Measurements from ENCODE around the gene MTX3.

DNA sequence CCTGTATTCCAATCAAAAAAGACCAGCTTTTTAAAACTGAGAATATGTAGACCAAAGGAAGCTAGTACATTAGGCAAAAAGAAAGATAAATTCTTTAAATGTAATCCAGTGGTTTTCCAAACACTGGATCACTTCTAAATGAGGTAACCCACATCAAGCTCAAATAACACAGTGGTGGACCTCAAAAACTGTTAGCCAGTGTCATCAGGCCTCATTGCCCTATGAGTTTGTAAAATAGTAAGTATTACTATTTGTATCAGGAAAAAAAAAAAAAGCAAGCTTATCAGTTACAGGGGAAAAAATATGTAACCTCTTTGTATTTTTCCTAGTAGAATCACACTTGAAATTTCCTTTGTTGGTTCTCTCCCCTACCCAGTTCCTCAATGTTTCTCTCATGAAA, 6.7 kb downstream of the MTX3 start:
- TF ChIP-seq EP300 (IDR thresholded peaks at IDR 0.05; ENCODE audit: low read depth) = no peak
- TF ChIP-seq, protein P1, sequence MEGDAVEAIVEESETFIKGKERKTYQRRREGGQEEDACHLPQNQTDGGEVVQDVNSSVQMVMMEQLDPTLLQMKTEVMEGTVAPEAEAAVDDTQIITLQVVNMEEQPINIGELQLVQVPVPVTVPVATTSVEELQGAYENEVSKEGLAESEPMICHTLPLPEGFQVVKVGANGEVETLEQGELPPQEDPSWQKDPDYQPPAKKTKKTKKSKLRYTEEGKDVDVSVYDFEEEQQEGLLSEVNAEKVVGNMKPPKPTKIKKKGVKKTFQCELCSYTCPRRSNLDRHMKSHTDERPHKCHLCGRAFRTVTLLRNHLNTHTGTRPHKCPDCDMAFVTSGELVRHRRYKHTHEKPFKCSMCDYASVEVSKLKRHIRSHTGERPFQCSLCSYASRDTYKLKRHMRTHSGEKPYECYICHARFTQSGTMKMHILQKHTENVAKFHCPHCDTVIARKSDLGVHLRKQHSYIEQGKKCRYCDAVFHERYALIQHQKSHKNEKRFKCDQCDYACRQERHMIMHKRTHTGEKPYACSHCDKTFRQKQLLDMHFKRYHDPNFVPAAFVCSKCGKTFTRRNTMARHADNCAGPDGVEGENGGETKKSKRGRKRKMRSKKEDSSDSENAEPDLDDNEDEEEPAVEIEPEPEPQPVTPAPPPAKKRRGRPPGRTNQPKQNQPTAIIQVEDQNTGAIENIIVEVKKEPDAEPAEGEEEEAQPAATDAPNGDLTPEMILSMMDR (IDR thresholded peaks at IDR 0.05) = no peak
- no peak for TF ChIP-seq POLR2A (IDR thresholded peaks at IDR 0.05)
- TF ChIP-seq POLR2AphosphoS5 (IDR thresholded peaks at IDR 0.05) = no peak
